ENCODE data around the gene ZNF569.

- TF ChIP-seq, protein P1, sequence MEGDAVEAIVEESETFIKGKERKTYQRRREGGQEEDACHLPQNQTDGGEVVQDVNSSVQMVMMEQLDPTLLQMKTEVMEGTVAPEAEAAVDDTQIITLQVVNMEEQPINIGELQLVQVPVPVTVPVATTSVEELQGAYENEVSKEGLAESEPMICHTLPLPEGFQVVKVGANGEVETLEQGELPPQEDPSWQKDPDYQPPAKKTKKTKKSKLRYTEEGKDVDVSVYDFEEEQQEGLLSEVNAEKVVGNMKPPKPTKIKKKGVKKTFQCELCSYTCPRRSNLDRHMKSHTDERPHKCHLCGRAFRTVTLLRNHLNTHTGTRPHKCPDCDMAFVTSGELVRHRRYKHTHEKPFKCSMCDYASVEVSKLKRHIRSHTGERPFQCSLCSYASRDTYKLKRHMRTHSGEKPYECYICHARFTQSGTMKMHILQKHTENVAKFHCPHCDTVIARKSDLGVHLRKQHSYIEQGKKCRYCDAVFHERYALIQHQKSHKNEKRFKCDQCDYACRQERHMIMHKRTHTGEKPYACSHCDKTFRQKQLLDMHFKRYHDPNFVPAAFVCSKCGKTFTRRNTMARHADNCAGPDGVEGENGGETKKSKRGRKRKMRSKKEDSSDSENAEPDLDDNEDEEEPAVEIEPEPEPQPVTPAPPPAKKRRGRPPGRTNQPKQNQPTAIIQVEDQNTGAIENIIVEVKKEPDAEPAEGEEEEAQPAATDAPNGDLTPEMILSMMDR (IDR thresholded peaks at IDR 0.05), result no peak
- TF ChIP-seq EP300 (IDR thresholded peaks at IDR 0.05) (no peak), POLR2A (IDR thresholded peaks at IDR 0.05) (no peak)
Observed at GRCh38 chr19:37412700-37413099, 54.5 kb downstream of the ZNF569 start.
